Suprapubic skin (tissue), 4 donors: Measurements from ENCODE around the gene CDH3. TPM values are rescaled to one million over a fixed set of nuclear protein-coding genes. Genes with fewer than 3 reads are reported as not detected.

Source experiments
- DNase-seq, 2 donors: peaks; one replicate each; pipeline ENCODE4 v3.0.0-alpha.2; 2019; ENCODE audit warnings: low spot score in 2 of 2
- H3K27ac ChIP-seq: fragments of 200-600 bp; sonication (generic); one replicate; pipeline ENCODE4 v1.5.1; 2019
- H3K27me3 ChIP-seq: fragments of 200-600 bp; sonication (generic); one replicate; pipeline ENCODE4 v1.5.1; 2019
- H3K36me3 ChIP-seq: fragments of 200-600 bp; sonication (generic); one replicate; pipeline ENCODE4 v1.5.1; 2019
- H3K4me1 ChIP-seq: fragments of 200-600 bp; sonication (generic); one replicate; pipeline ENCODE4 v1.5.1; 2019
- H3K4me3 ChIP-seq: fragments of 200-600 bp; sonication (generic); one replicate; pipeline ENCODE4 v1.5.1; 2019; ENCODE audit warnings: mild to moderate bottlenecking
- H3K9me3 ChIP-seq: fragments of 200-600 bp; sonication (generic); one replicate; pipeline ENCODE4 v1.5.1; 2019
- CTCF ChIP-seq, 2 donors: fragments of 200-600 bp in 1 of 2; fragments of 450-650 bp in 1 of 2; sonication (generic) in 1 of 2; IDR thresholded peaks; one replicate each; pipeline ENCODE4 v1.5.1; 2016 to 2019; ENCODE audit warnings: antibody characterized with exemption in 2 of 2, mild to moderate bottlenecking in 1 of 2, moderate library complexity in 1 of 2
- EP300 ChIP-seq: sonication (generic); formaldehyde crosslinking; IDR thresholded peaks from one replicate; pipeline ENCODE4 v1.6.1; 2017; ENCODE audit warnings: antibody characterized with exemption
- POLR2A ChIP-seq, 2 donors: fragments of 450-650 bp; IDR thresholded peaks; one replicate each; pipeline ENCODE4 v1.6.1; 2017; ENCODE audit warnings: antibody characterized with exemption in 2 of 2, mild to moderate bottlenecking in 2 of 2, moderate library complexity in 2 of 2
- POLR2AphosphoS5 ChIP-seq, 3 donors: sonication (generic); formaldehyde crosslinking; IDR thresholded peaks; one replicate each; pipeline ENCODE4 v1.6.1; 2017; ENCODE audit warnings: antibody characterized with exemption in 3 of 3
- WGBS: methylation state at CpG from one replicate; pipeline ENCODE4 v1.1.5; 2018; 5-methylcytosine and 5-hydroxymethylcytosine counted together
- total RNA-seq, 4 donors: library from RNA; depleted of rRNA; stranded (reverse); fragments of >200 nt; gene quantifications; one replicate each; pipeline ENCODE4 v1.1.0, GENCODE V29; 2016

Gene CDH3
- total RNA-seq, 4 donors from 2014 or later, result 39.0 to 96.8 (median 70.1) TPM

GRCh38 chr16:68629351-68629910, 15.7 kb upstream of the CDH3 start:
- Histone ChIP-seq H3K9me3 (no peaks in the 10 kb centered on the region), H3K4me3 (no peak overlapping the region), H3K27me3 (no peaks in the 10 kb centered on the region), H3K27ac (no peak overlapping the region), H3K36me3 (no peaks in the 10 kb centered on the region), H3K4me1 (no peaks in the 10 kb centered on the region)
- no peak for TF ChIP-seq POLR2A (IDR thresholded peaks at IDR 0.05)
- TF ChIP-seq POLR2AphosphoS5 (IDR thresholded peaks at IDR 0.05), result no peak
- no peak for TF ChIP-seq EP300
- TF ChIP-seq CTCF (IDR thresholded peaks at IDR 0.05), result no peak
- WGBS, result 58% methylated on average over 5 of the region's 7 CpGs
- DNase-seq, result no peak

GRCh38 chr16:68636064-68636560, 9.0 kb upstream of the CDH3 start:
- peaks cover 8% of the 10 kb centered on the region for H3K4me1 ChIP-seq
- no peaks in the 10 kb centered on the region for H3K27me3 ChIP-seq
- DNase-seq, result no peak
- H3K4me3 ChIP-seq, result no peak overlapping the region
- 24% methylated on average over 12 of the region's 12 CpGs for WGBS
- no peak overlapping the region for H3K27ac ChIP-seq
- no peaks in the 10 kb centered on the region for H3K9me3 ChIP-seq
- H3K36me3 ChIP-seq, result no peaks in the 10 kb centered on the region
- TF ChIP-seq EP300 (no peak), POLR2A (IDR thresholded peaks at IDR 0.05) (no peak), POLR2AphosphoS5 (IDR thresholded peaks at IDR 0.05) (no peak), CTCF (IDR thresholded peaks at IDR 0.05) (no peak)

GRCh38 chr16:68636818-68637217, 8.3 kb upstream of the CDH3 start:
- peaks cover 8% of the 10 kb centered on the region for H3K4me1 ChIP-seq
- H3K27ac ChIP-seq, result no peak overlapping the region
- H3K4me3 ChIP-seq, result no peak overlapping the region
- no peak for DNase-seq
- H3K9me3 ChIP-seq, result no peaks in the 10 kb centered on the region
- WGBS, result 26% methylated on average over 1 of the region's 1 CpG
- no peaks in the 10 kb centered on the region for H3K27me3 ChIP-seq
- H3K36me3 ChIP-seq, result no peaks in the 10 kb centered on the region
- TF ChIP-seq CTCF (IDR thresholded peaks at IDR 0.05) (no peak), EP300 (no peak), POLR2AphosphoS5 (IDR thresholded peaks at IDR 0.05) (no peak), POLR2A (IDR thresholded peaks at IDR 0.05) (no peak)

GRCh38 chr16:68640972-68641371, 4.1 kb upstream of the CDH3 start:
- Histone ChIP-seq H3K4me3 (no peak overlapping the region), H3K27ac (no peak overlapping the region), H3K9me3 (no peaks in the 10 kb centered on the region), H3K36me3 (no peaks in the 10 kb centered on the region), H3K4me1 (peaks cover 20% of the 10 kb centered on the region), H3K27me3 (peaks cover 32% of the 10 kb centered on the region)
- DNase-seq, result no peak
- WGBS, result 51% methylated on average over 3 of the region's 3 CpGs
- TF ChIP-seq POLR2AphosphoS5 (IDR thresholded peaks at IDR 0.05) (no peak), POLR2A (IDR thresholded peaks at IDR 0.05) (no peak), EP300 (no peak), CTCF (IDR thresholded peaks at IDR 0.05) (no peak)

- Histone ChIP-seq H3K4me1 (peaks cover 26% of the 10 kb centered on the region), H3K4me3 (no peak overlapping the region), H3K36me3 (no peaks in the 10 kb centered on the region), H3K27me3 (peaks cover 43% of the 10 kb centered on the region), H3K27ac (no peak overlapping the region), H3K9me3 (no peaks in the 10 kb centered on the region)
- TF ChIP-seq CTCF (IDR thresholded peaks at IDR 0.05), result no peak
- TF ChIP-seq POLR2A (IDR thresholded peaks at IDR 0.05), result no peak
- TF ChIP-seq EP300, result no peak
- no peak for TF ChIP-seq POLR2AphosphoS5 (IDR thresholded peaks at IDR 0.05)
- no peak for DNase-seq
- WGBS, result 62% methylated on average over 10 of the region's 10 CpGs
Measured at GRCh38 chr16:68642047-68642435, 3.1 kb upstream of the CDH3 start.
